GM19395 (cell line): ENCODE measurements around the gene MYO10.
"Not testable (repeated sequence)": the region's sequence is repeated elsewhere in the genome, so short reads cannot be mapped to it uniquely, and the experiment has no call there.

ENCODE experiments used
- ATAC-seq: cut with Tn5 transposase; IDR thresholded peaks from one replicate; pipeline ENCODE4 v1.9.1; 2021; ENCODE audit warnings: mild to moderate bottlenecking, moderate library complexity; ENCODE audit not compliant: unreplicated experiment

MYO10 gene

GRCh38 chr5:16889203-16889971, 46.7 kb downstream of the MYO10 start:
- no peak for ATAC-seq

- ATAC-seq: no peak
Measured at GRCh38 chr5:16888694-16889124, 47.4 kb downstream of the MYO10 start.

- ATAC-seq: no peak
Measured at GRCh38 chr5:16886793-16887345, 49.2 kb downstream of the MYO10 start.

- no peak for ATAC-seq
Measured at GRCh38 chr5:16886366-16886736, 49.7 kb downstream of the MYO10 start.

- ATAC-seq: no peak
Measured at GRCh38 chr5:16885635-16886365, 50.3 kb downstream of the MYO10 start.

- no peak for ATAC-seq
Measured at GRCh38 chr5:16884595-16884994, 51.5 kb downstream of the MYO10 start.

- ATAC-seq: no peak
Measured at GRCh38 chr5:16883806-16884205, 52.3 kb downstream of the MYO10 start.

GRCh38 chr5:16883176-16883575, 52.9 kb downstream of the MYO10 start:
- no peak for ATAC-seq

- no peak for ATAC-seq
Measured at GRCh38 chr5:16881251-16881650, 54.8 kb downstream of the MYO10 start.

- ATAC-seq: no peak
Measured at GRCh38 chr5:16880547-16880946, 55.5 kb downstream of the MYO10 start.

- no peak for ATAC-seq
Measured at GRCh38 chr5:16879650-16880049, 56.4 kb downstream of the MYO10 start.

- no peak for ATAC-seq
Measured at GRCh38 chr5:16879191-16879590, 56.9 kb downstream of the MYO10 start.

- ATAC-seq: no peak
Measured at GRCh38 chr5:16877267-16877935, 58.7 kb downstream of the MYO10 start.

GRCh38 chr5:16874424-16874823, 61.7 kb downstream of the MYO10 start:
- ATAC-seq: not testable (repeated sequence)

GRCh38 chr5:16871746-16872339, 64.2 kb downstream of the MYO10 start:
- ATAC-seq: no peak

- ATAC-seq: no peak
Measured at GRCh38 chr5:16870878-16871277, 65.2 kb downstream of the MYO10 start.

- ATAC-seq: no peak
Measured at GRCh38 chr5:16869821-16870796, 66.0 kb downstream of the MYO10 start.

GRCh38 chr5:16867577-16867953, 68.5 kb downstream of the MYO10 start:
- no peak for ATAC-seq

- ATAC-seq: no peak
Measured at GRCh38 chr5:16866795-16867576, 69.1 kb downstream of the MYO10 start.
